Gastrocnemius medialis (tissue), 4 donors: ENCODE results near the gene CEP126.

Experiments
- CTCF ChIP-seq, 5 experiments: fragments of 450-650 bp in 3 of 5; fragments of 200-600 bp in 2 of 5; sonication (generic) in 2 of 5; IDR thresholded peaks in 4 of 5; conservative IDR thresholded peaks in 1 of 5; 1 replicate in 4 of 5; 2 replicates in 1 of 5; pipeline ENCODE4 v1.5.1; 2016 to 2019; ENCODE audit warnings: antibody characterized with exemption in 5 of 5, mild to moderate bottlenecking in 3 of 5, moderate library complexity in 3 of 5
- POLR2A ChIP-seq, 2 donors: fragments of 450-650 bp; IDR thresholded peaks; one replicate each; pipeline ENCODE4 v1.6.1; 2017; ENCODE audit warnings: antibody characterized with exemption in 2 of 2, mild to moderate bottlenecking in 2 of 2, moderate library complexity in 2 of 2

- TF ChIP-seq CTCF (IDR thresholded peaks at IDR 0.05 in 4 of 5, conservative IDR thresholded peaks at IDR 0.05 in 1 of 5) (no peak), POLR2A (IDR thresholded peaks at IDR 0.05) (no peak)
These were observed 45.4 kb downstream of the CEP126 start for GRCh38 chr11:101960231-101960630.
